HepG2 (cell line): ENCODE data around the gene GPR143.

Experiments used
- FOXK2 ChIP-seq: fragments of 450-650 bp; IDR thresholded peaks from 2 replicates; pipeline ENCODE4 v1.6.1; 2016
- GABPA ChIP-seq, 2 experiments: IDR thresholded peaks; 2 replicates each; pipeline ENCODE4 v1.6.1; 2011 to 2016; ENCODE audit warnings: low read depth in 2 of 2, low read length in 1 of 2, missing biosample characterization in 1 of 2, missing genetic modification characterization in 1 of 2
- KLF11 ChIP-seq: IDR thresholded peaks from 2 replicates; pipeline ENCODE4 v1.6.1; 2016; ENCODE audit warnings: missing compliant biosample characterization
- MTA3 ChIP-seq: sonication (generic); formaldehyde crosslinking; IDR thresholded peaks from 2 replicates; pipeline ENCODE4 v1.4.0; 2020; ENCODE audit warnings: missing genetic modification reagents
- MYNN ChIP-seq: sonication (generic); formaldehyde crosslinking; IDR thresholded peaks from 2 replicates; pipeline ENCODE4 v1.4.0; 2020; ENCODE audit warnings: mild to moderate bottlenecking, low read depth, missing genetic modification reagents
- POLR2A ChIP-seq, 2 experiments: IDR thresholded peaks; 2 replicates each; pipeline ENCODE4 v1.6.1; 2011; ENCODE audit warnings: low read depth in 2 of 2, low read length in 2 of 2, mild to moderate bottlenecking in 1 of 2, moderate library complexity in 1 of 2; ENCODE audit not compliant: insufficient read depth in 1 of 2
- RFX5 ChIP-seq: IDR thresholded peaks from 2 replicates; pipeline ENCODE4 v1.6.1; 2011; ENCODE audit warnings: low read depth, low read length, improper control_type of control experiment
- STAG1 ChIP-seq: sonication (generic); formaldehyde crosslinking; IDR thresholded peaks from 2 replicates; pipeline ENCODE4 v1.4.0; 2020; ENCODE audit warnings: missing genetic modification reagents
- STAT5B ChIP-seq: sonication (generic); formaldehyde crosslinking; IDR thresholded peaks from 2 replicates; pipeline ENCODE4 v1.4.0; 2020; ENCODE audit warnings: missing genetic modification reagents
- ZNF274 ChIP-seq: sonication (generic); formaldehyde crosslinking; IDR thresholded peaks from 2 replicates; pipeline ENCODE4 v1.5.1; 2020; ENCODE audit warnings: mild to moderate bottlenecking, missing genetic modification reagents
- ZNF501 ChIP-seq: sonication (generic); formaldehyde crosslinking; IDR thresholded peaks from 2 replicates; pipeline ENCODE4 v1.5.1; 2020; ENCODE audit warnings: mild to moderate bottlenecking, moderate library complexity, missing genetic modification reagents
- ZNF766 ChIP-seq: sonication (generic); formaldehyde crosslinking; IDR thresholded peaks from 2 replicates; pipeline ENCODE4 v1.5.0; 2020; ENCODE audit warnings: missing genetic modification reagents, borderline replicate concordance
- TF ChIP-seq, protein P1 (sequence below): sonication (generic); formaldehyde crosslinking; IDR thresholded peaks from 2 replicates; pipeline ENCODE4 v1.4.0; 2020; ENCODE audit warnings: missing genetic modification reagents
- TF ChIP-seq, protein P2 (sequence below): sonication (generic); formaldehyde crosslinking; IDR thresholded peaks from 2 replicates; pipeline ENCODE4 v1.5.0; 2020; ENCODE audit warnings: mild to moderate bottlenecking, missing genetic modification reagents, moderate library complexity

DNA sequence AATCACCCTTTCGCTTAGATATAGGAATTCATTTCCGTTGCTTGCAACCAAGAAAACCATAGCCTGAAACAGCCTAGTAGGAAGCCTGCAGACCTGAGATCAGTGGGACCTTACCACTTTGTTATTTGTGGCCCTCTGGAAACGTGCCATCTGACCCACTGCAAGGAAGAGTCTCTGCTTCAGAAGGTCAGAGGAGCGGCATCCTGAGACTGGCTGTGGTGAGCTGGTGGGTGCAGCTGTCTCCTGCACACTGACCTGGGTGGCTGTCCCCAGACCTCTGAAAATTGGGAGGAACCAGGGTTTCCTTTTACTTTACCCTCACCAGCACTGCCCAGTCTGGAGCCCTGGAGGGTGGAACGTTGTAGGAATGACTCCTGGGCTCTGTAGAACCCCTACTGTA lies 38.8 kb upstream of the GPR143 start:
- TF ChIP-seq, protein P1, sequence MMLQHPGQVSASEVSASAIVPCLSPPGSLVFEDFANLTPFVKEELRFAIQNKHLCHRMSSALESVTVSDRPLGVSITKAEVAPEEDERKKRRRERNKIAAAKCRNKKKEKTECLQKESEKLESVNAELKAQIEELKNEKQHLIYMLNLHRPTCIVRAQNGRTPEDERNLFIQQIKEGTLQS = no peak
- no peak for TF ChIP-seq STAG1 (CRISPR knock-in tag)
- TF ChIP-seq MYNN = no peak
- TF ChIP-seq GABPA (IDR thresholded peaks at IDR 0.05; ENCODE audit: low read depth, low read length) = no peak
- no peak for TF ChIP-seq GABPA (CRISPR knock-in tag; IDR thresholded peaks at IDR 0.05; ENCODE audit: low read depth)
- no peak for TF ChIP-seq POLR2A (IDR thresholded peaks at IDR 0.05; ENCODE audit: insufficient read depth in 1 of 2, low read depth in 2 of 2, low read length in 2 of 2)
- TF ChIP-seq ZNF766 (CRISPR knock-in tag) = no peak
- TF ChIP-seq, protein P2, sequence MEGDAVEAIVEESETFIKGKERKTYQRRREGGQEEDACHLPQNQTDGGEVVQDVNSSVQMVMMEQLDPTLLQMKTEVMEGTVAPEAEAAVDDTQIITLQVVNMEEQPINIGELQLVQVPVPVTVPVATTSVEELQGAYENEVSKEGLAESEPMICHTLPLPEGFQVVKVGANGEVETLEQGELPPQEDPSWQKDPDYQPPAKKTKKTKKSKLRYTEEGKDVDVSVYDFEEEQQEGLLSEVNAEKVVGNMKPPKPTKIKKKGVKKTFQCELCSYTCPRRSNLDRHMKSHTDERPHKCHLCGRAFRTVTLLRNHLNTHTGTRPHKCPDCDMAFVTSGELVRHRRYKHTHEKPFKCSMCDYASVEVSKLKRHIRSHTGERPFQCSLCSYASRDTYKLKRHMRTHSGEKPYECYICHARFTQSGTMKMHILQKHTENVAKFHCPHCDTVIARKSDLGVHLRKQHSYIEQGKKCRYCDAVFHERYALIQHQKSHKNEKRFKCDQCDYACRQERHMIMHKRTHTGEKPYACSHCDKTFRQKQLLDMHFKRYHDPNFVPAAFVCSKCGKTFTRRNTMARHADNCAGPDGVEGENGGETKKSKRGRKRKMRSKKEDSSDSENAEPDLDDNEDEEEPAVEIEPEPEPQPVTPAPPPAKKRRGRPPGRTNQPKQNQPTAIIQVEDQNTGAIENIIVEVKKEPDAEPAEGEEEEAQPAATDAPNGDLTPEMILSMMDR (CRISPR knock-in tag) = no peak
- TF ChIP-seq ZNF501 (CRISPR knock-in tag) = no peak
- no peak for TF ChIP-seq MTA3 (CRISPR knock-in tag)
- TF ChIP-seq FOXK2 = no peak
- no peak for TF ChIP-seq RFX5
- no peak for TF ChIP-seq ZNF274 (CRISPR knock-in tag)
- TF ChIP-seq KLF11 (CRISPR knock-in tag) = no peak
- TF ChIP-seq STAT5B = no peak
